Glomerular visceral epithelial cell (primary cell): ENCODE results near the gene MYL2.

Experiments used
- DNase-seq: peaks from one replicate; pipeline ENCODE4 v3.0.0-alpha.2; 2016; ENCODE audit errors: extremely low spot score

The MYL2 gene

DNA sequence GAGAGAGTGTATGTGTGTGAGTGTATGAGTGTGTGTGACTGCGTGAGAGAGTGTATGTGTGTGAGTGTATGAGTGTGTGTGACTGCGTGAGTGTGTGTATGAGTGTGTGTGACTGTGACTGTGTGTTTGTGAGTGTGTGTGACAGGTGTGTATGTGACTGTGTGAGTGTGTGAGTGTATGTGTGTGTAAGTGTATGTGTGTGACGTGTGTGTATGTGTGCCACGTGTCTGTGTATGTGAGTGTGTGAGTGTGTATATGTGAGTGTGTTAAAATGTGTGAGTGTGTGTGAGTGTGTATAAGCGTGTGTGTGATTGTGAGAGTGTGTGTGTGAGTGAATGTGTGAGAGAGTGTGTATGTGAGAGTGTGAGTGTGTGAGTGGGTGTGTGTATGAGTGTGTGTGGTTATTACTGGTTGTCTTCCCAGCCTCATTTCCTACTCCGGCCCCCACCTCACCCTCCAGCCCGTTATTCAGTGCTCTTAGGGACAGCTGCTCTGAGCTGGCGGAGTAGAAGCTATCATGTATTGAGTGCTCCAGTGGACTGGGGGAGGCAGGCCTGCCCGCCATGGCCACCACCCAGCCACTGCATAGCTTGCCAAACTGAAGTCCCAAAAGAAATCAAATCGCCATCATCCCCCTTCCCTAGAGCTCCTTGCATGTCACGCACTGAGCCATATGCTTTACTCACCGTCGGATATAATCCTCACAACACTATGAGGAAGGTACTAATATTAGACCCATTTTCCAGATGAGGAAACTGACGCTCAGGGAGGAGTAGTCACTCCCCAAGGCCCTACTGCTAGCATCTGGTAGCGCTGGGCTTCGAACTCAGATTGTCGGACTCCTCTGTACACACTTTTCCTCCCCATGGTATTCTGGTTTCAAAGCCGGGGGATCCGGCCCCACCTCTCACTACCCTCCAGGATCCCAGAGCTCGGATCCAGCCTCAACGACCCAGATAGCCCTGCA lies 10.3 kb upstream of the MYL2 start:
- no peak for DNase-seq

DNA sequence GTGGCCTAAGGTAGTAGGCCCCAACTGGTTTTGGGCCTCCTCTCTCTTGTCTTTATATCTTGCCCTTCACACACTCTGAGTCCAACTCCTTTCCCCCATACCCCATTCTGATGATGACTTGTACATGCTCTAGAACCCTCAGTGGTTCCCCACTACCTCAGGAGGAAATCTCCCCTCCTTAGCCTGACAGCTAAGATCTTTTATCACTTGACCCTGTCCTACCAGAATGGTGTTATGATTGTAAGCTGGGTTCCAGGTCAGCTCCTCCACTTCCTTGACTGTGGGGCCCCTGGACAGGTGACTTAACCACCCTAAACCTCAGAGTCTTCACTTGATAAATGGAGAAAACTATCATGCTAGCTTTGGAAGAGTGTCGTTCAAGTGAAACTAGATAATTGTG lies 9.4 kb upstream of the MYL2 start:
- DNase-seq, result no peak

DNA sequence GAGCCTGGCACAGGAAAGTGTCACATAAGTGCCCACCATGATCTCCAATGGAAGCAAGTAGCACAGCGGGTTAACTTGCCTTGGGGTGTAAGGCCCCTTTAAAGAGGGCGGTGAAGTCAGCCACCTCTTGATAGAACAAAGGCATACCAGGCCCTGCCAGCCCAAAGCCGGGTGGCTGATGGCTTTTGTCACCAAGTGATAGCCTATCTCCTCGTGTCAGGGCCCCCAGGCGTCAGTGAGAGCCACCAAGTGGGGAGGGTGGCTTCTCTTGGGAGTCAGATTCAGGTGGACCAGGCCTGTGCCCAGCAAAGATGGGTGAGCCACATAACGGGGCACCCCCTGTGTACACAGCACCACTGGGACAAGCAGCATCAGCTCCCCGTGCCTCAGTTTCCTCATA lies 8.3 kb upstream of the MYL2 start:
- DNase-seq, result no peak

DNA sequence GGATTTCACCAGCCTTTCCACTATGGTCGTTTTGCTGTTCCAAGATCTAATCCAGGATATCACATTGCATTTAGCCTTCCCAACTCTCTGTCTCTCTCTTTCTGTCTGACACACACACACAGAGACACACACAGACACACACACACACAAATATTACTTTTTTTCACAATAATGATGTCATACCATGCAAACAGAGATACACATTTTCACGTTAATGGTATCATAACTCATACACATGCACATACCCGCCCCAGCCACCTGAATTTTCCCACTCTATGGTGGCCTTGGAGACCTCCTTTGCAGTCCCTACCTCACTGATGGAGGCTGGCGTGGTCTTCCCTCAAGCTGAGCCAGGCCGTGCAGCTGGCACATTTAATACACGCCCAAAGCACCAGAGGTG lies 7.2 kb upstream of the MYL2 start:
- DNase-seq, result no peak

DNA sequence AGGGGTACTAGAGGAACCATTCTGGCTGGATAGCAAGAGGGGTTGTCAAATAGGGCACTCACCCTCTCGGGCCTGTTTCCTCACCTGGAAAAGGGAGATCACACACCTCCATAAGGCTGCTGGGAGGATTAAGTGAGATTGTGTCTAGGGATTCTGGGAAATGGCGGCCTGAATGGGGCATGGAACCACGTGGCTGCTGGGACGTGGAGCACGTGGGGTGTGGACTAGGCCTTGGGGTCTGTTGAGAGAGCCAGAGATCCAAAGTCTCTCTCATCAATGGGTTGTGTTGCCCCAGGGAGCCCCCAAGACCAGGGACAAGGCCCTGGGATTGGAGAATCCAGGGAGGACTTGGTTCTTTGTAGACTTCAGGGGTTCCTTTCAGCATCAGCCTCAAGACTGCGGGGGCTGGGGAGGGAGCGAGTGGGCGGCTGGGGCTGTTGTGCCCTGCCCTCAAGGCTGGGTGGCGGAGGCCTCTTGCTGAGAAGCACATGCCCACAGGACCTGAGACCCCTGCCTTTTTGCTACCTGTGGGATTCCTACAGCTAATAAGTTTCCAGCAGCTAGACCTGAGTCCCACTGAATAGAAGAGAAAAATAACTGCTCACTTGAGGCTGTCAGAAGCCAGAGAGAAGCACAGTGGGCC lies 3.4 kb upstream of the MYL2 start:
- DNase-seq, result no peak

DNA sequence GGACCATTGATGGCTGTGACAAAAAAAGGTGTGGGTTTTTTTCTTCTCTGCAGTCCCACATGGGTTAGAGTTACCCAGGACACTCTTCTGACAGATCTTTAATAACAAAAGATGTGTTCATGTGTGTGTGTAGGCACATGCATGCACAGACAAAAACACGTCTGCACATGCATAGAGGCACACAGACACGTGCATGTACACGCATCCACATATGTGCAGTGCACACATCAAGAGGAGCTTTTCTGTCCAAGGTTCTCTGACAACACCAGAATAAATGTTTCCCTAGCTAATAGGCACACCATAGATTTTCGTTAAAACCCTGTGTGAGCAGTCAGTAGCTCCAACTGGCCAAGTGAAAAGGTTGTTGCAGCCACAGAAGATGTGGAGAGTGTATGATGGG lies 2.8 kb upstream of the MYL2 start:
- no peak for DNase-seq

DNA sequence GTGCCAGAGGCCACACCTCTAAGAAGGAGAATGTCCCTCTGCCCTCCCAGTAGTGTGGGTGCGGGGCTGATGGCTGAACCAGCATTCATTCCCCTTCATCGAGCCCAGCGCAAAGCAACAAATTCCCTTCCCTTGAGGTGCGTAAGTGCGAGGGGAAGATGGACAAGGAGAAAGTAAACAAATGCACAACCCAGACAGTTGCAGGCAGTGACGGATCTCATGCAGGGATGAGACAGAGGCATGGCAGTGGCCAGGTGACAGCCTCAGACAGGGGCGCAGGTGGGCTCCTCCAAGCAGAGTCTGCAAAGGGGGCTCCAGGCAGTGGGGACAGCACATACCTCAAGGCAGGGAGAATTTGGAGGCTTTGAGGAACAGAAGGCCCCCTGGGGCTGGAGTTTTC lies 2.3 kb upstream of the MYL2 start:
- DNase-seq, result no peak

DNA sequence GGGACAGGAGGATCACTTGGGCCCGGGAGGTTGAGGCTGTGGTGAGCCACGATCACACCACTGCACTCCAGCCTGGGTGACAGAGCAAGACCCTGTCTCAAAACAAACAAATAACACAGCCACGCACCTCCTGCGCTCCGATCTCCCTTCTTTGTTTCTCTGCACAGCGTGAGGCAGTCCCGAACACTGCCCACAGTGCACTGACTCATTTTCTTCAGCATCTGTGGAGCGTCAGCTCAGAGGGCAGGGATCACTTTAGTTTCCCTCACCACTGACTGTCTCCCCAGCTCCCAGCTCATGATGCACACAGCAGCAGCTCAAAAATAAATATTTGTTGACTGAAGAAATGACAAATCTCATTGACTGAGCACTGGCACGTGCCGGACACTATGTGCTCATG lies 883 bp upstream of the MYL2 start:
- no peak for DNase-seq

DNA sequence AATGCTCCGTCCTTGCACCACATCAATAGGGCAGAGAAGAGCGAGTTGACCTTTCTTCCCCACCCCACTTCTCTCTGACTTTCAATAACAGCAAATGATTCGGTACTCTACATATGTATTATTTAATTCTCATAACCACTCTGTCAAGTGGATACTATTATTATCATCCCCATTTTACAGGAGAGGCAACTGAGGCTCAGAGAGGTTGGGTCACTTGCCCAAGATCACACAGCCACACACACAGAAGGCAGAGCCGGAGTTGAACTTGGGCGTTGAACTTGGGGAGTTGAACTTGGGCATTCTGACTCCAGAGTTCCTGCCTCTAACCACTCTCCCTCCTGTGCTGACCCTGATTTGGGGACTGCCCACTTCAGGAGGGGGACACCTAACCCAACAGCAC lies 659 bp downstream of the MYL2 start:
- DNase-seq, result no peak

DNA sequence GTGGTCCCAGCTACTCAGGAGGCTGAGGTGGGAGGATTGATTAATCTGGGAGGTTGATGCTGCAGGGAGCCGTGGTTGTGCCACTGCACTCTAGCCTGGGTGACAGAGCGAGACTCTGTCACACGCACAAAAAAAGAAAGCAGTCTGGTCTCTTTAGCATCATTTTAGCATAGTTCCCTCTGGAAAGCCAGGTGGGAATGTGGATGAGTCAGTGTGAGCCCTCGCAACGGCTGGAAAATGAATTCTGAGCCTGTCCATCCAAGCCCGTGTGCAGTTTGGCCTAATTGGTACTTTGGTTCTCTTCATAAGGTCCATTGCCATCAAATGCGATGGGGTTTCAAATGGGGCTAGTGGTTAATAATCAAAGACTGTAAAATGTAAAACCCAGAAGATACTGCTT lies 2.4 kb downstream of the MYL2 start:
- DNase-seq, result no peak

DNA sequence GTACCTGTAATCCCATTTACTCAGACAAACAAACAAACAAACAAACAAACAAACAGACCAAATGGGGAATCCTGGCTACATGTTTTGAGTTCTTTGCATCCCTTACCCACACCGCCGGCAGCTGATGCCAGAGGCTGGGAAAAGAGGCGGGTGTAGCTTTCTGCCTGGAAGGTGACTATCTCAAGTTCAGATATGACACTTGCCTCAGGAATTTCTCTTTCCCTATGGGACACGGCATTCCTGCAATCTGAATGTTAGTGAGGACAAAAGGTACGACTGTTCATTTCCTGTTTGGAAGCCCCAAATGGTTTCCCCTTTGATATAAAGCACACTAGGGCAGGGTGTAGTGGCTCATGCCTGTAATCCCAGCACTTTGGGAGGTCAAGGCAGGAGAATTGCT lies 2.9 kb downstream of the MYL2 start:
- DNase-seq, result peak; percentile 51

DNA sequence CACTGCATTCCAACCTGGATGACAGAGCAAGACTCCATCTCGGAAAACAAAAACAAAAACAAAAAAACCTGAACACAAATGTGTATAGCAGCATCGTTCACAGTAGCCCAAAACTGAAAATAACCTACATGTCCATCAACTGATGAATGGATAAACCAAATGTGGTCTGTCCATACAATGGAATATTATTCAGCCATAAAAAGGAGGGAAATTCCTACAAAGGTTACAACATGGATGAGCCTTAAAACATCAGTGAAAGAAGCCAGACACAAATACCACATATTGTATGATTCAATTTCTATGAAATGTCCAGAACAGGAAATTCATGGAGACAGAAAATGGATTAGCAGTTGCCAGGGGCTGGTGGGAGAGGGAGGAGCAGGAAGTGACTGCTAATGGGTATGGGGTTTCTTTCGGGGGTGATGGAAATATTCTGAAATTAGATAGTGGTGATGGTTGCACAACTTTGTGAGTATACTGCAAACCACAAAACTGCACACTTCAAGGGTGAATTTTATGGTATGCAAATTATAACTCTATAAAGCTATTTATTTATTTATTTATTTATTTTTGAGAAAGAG lies 4.0 kb downstream of the MYL2 start:
- DNase-seq, result no peak

DNA sequence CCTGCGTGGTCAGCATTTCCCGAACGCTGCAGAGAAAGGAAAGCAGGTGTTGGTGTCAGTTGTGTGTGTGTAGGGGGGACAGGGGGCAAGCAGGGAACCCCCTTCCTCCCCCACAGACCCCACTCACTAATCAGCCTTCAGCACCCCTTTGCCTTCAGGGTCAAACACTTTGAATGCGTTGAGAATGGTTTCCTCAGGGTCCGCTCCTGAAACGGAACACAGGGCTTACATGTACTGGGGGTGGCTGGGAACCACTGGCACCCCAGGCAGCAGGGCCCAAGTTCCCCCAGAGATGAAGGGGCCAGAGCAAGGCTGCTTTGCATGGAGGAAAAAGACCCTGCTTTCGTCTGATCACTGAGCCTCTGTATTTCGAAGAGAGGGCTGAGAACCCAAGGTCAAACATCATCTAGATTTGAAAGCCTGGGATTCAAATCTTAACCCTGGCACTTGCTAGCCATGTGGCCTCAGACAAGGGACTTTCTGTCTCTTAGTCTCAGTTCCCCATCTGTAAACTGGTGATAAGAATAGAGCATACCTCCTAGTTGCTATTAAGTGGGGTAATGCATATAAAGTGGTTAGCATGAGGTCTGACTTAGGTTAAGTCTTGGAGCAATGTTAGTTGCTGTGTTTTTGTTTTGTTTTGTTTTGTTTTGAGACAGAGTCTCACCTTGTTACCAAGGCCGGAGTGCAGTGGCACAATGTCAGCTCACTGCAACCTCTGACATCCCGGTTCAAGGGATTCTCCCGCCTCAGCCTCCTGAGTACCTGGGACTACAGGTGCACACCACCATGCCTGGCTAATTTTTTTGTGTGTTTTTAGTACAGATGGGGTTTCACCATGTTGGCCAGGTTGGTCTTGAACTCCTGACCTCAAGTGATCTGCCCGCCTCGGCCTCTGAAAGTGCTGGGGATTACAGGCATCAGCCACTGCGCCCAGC lies 7.0 kb downstream of the MYL2 start:
- no peak for DNase-seq

DNA sequence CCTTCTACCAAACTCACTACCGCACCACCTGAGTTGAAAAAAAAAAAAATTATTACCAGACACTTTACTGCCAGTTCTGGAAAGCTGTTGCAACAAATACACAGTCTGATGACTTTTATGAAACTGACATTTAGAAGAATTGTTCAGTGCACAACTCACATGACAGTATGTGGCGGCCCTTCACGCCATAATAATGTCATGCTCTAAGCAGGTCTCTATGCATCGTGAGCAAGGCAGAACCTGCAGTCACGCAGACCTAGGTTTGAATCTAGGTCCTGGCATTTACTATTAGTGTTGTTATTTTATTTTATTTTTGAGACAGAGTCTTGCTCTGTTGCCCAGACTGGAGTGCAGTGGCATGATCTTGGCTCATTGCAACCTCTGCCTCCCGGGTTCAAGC lies 8.1 kb downstream of the MYL2 start:
- no peak for DNase-seq

DNA sequence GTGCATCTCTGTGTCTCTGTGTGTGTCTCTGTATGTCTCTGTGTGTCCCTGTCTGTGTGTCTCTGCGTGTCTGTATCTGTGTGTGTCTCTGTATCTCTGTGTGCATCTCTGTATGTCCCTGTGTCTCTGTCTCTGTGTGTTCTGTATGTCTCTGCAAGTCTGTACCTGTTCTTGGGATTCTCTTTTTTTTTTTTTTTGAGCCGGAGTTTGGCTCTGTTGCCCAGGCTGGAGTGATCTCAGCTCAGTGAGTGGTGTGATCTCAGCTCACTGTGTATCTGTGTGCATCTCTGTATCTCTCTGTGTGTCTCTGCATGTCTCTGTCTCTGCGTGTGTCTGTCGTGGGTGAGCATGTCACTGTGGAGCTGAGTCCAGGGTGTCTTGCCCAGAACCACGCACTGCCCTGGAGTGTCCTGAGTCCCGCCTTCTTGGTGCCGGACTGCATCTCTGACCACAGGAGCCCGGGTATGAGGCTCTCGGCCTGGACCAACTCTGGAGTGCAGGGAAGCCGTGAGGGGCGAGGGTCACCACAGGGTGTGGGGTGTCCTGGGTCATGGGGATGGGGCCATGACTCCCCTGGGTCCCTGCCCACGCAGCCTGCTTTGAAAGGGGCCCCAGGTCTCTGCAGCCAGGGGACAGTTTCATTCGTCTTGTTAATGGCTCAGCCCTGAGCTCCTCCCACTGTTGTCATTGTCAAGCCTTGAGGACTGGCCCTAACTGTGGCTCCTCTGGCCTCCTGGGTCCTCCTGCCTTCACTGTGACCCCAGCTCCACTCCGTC lies 11.8 kb downstream of the MYL2 start:
- no peak for DNase-seq

DNA sequence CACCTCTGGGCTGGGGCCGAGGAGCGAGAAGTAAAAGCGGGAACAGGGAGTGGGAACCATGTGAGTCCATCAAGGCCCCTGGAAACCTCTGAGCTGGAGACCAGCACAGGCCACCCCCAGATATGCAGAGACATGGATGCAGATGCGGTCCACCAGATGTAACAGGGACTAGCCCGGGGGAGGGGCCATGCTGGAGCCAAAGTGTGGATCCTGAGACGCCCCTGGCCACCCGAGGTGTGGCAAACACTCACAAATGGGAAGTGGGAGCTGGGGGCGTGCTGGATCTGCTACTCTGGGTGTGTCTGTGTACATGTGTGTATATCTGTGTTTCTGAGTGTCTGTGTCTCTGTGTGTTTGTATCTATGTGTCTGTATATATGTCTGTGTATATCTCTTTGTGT lies 12.8 kb downstream of the MYL2 start:
- no peak for DNase-seq

DNA sequence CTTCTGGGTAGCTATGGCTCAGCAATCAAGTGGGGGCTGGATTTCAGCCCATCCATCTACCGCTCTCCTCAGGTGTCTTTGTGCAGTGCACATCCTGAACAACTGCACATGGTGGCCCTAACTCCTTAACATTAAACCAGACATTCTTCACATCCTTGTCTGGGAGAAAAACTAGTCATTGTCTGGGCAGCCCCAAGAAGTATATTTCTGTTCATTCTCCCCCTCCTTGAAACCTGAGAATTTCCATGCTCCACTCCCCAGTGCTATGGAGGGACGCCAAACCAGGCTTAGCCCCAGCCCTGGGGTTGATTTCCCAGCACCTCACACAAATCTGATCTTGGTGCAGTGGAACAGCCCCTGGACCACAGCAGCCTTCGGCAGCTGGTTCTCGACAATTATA lies 13.4 kb downstream of the MYL2 start:
- no peak for DNase-seq

DNA sequence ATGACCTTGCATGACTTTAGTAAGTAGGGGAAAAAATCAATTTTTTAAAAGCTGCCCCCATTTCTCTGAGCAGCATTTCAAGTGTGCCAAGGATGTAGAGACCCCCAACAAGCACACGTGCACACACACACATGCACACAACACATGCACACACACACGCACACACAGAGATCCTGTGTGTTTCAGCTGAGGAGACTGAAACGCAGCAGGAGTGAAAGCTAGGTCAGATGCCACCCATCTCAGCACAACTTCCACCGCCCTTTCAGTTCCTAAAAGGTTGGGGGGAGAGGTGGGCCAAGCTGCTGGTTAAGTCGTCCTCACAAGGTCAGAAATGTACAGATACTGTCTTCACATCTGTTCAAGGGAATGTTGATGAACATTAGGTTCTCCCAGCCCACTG lies 13.9 kb downstream of the MYL2 start:
- no peak for DNase-seq

DNA sequence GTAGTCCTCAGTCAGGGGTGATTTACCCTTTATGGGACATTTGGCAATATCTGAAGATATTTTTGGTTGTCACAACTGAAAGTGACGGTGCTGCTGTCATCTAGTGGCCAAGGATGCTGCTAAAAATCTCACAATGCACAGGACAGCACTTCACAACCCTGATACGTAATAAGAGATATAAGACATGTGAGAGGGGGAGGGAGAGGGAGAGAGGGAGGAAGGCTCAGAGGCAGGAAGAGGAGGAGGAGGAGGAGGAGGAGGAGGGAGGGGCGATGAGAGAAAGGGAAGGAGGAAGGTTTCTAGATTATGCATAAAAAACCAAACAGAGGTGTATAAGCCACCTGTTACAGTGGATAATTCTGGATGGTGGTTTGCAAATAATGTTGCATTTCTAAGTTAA lies 14.3 kb downstream of the MYL2 start:
- DNase-seq, result no peak

DNA sequence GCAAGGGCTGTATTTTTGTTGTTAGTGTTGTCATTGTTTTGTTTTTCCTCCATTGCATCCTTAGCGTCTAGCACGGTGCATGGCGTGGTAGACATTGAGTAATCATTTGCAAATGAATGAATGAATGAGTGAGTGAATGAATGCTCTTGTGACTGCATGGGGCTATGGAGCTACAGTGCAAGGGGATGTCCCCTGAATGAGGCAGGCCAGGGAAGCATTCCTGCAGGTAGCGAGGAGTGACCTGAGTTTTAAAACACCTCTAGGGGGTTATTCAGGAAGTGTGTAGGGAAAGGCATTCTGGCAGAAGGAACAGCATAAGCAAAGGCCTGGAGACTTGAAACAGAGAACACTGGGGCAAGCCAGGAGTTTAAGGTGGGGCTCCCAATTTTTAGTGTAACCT lies 16.9 kb downstream of the MYL2 start:
- DNase-seq, result no peak

DNA sequence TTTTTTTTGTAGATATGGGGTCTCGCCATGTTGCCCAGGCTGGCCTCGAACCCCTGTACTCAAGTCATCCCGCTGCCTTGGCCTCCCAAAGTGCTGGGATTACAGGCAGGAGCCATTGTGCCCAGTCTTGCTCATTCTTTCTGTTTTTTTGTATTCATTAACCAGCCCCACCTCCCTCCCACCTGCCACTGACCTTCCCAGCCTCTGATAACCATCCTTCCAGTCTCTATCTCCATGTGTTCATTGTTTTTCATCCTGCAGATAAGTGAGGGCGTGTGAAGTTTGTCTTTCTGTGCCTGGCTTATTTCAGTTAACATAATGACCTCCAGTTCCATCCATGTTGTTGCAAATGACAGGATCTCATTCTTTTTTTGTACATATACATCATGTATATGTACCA lies 19.0 kb downstream of the MYL2 start:
- no peak for DNase-seq
